Measurements from ENCODE around the gene RRAS2. TPM values are rescaled to one million over a fixed set of nuclear protein-coding genes. Genes with fewer than 3 reads are reported as not detected.
A peak's percentile ranks its signal among the peaks of the same experiment; 100 is the strongest.

RRAS2 gene
- total RNA-seq, 1 experiment from 2014 or later = 164 TPM

DNA sequence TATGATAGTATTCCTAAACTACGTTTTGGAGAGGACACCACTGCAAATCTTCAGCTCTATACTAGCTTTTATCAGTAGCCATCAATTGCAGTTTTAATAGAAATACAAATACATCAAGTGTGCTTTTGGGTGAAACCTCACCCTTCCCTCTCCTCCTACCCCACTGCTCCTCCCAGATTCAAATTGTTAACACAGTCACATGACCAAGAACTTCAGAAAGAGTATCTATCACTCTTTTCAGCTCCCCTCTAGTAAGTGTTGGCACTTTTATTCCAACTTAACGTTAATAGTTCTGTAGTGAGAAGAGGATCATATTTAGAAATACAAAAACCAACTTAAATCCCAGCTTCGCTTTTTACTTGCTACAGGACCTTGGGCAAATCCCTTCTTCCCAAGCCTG is 17.0 kb downstream of the RRAS2 start (continued):
- TF ChIP-seq, protein P1, sequence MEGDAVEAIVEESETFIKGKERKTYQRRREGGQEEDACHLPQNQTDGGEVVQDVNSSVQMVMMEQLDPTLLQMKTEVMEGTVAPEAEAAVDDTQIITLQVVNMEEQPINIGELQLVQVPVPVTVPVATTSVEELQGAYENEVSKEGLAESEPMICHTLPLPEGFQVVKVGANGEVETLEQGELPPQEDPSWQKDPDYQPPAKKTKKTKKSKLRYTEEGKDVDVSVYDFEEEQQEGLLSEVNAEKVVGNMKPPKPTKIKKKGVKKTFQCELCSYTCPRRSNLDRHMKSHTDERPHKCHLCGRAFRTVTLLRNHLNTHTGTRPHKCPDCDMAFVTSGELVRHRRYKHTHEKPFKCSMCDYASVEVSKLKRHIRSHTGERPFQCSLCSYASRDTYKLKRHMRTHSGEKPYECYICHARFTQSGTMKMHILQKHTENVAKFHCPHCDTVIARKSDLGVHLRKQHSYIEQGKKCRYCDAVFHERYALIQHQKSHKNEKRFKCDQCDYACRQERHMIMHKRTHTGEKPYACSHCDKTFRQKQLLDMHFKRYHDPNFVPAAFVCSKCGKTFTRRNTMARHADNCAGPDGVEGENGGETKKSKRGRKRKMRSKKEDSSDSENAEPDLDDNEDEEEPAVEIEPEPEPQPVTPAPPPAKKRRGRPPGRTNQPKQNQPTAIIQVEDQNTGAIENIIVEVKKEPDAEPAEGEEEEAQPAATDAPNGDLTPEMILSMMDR (IDR thresholded peaks at IDR 0.05) = no peak
- TF ChIP-seq NFE2L1 (CRISPR knock-in tag; IDR thresholded peaks at IDR 0.05) (no peak), RELA (CRISPR knock-in tag; IDR thresholded peaks at IDR 0.05; ENCODE audit: borderline replicate concordance) (no peak), FOXK1 (CRISPR knock-in tag; IDR thresholded peaks at IDR 0.05) (no peak), ZNF138 (CRISPR knock-in tag; conservative IDR thresholded peaks at IDR 0.05) (no peak), ZNF263 (CRISPR knock-in tag; IDR thresholded peaks at IDR 0.05; ENCODE audit: low read depth) (no peak)
- TF ChIP-seq, protein P2, sequence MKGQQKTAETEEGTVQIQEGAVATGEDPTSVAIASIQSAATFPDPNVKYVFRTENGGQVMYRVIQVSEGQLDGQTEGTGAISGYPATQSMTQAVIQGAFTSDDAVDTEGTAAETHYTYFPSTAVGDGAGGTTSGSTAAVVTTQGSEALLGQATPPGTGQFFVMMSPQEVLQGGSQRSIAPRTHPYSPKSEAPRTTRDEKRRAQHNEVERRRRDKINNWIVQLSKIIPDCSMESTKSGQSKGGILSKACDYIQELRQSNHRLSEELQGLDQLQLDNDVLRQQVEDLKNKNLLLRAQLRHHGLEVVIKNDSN (CRISPR knock-in tag; IDR thresholded peaks at IDR 0.05) = peak; percentile 80
- TF ChIP-seq, protein P3, sequence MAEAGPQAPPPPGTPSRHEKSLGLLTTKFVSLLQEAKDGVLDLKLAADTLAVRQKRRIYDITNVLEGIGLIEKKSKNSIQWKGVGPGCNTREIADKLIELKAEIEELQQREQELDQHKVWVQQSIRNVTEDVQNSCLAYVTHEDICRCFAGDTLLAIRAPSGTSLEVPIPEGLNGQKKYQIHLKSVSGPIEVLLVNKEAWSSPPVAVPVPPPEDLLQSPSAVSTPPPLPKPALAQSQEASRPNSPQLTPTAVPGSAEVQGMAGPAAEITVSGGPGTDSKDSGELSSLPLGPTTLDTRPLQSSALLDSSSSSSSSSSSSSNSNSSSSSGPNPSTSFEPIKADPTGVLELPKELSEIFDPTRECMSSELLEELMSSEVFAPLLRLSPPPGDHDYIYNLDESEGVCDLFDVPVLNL (CRISPR knock-in tag; IDR thresholded peaks at IDR 0.05; ENCODE audit: borderline replicate concordance, low read depth) = no peak
- TF ChIP-seq, protein P4, sequence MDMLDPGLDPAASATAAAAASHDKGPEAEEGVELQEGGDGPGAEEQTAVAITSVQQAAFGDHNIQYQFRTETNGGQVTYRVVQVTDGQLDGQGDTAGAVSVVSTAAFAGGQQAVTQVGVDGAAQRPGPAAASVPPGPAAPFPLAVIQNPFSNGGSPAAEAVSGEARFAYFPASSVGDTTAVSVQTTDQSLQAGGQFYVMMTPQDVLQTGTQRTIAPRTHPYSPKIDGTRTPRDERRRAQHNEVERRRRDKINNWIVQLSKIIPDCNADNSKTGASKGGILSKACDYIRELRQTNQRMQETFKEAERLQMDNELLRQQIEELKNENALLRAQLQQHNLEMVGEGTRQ (CRISPR knock-in tag; IDR thresholded peaks at IDR 0.05) = peak; percentile 86

DNA sequence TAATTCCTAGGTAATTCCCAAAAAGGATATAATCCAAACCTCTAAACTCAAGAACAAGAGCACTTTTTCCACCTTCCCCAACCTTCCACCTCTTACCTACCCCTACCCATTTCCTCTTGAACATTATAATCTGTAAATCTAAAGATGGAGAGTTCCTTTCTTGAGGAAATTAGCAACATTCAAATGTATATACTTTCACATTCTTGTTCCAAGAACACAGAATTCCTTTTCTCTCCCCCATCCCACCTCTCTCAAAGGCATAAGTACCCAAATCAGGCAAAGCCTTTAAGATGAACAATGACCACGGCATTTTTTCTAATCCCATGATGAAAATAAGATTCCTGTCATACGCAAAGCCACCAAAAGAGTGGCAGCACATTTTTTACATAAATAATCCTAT is 18.3 kb downstream of the RRAS2 start:
- Mint-ChIP-seq H3K4me1 (peaks cover 80% of the 10 kb centered on the region), H3K9me3 (peaks cover 15% of the 10 kb centered on the region), H3K27ac (peak overlapping the region; percentile 98), H3K36me3 (peaks cover 14% of the 10 kb centered on the region), H3K27me3 (ENCODE audit: low read depth) (no peaks in the 10 kb centered on the region), H3K4me3 (peak overlapping the region; percentile 77)
- TF ChIP-seq ZNF263 (CRISPR knock-in tag; IDR thresholded peaks at IDR 0.05; ENCODE audit: low read depth) (no peak), SOX15 (CRISPR knock-in tag; IDR thresholded peaks at IDR 0.05) (no peak), FOXK1 (CRISPR knock-in tag; IDR thresholded peaks at IDR 0.05) (no peak), JAZF1 (CRISPR knock-in tag; IDR thresholded peaks at IDR 0.05) (no peak), ZNF671 (CRISPR knock-in tag; IDR thresholded peaks at IDR 0.05) (no peak), GRHL2 (CRISPR knock-in tag; IDR thresholded peaks at IDR 0.05; ENCODE audit: insufficient replicate concordance, severe bottlenecking) (no peak), TEAD1 (CRISPR knock-in tag; IDR thresholded peaks at IDR 0.05) (peak; percentile 79; the same call in 1 of the 2 replicates)
- TF ChIP-seq, protein P1 (IDR thresholded peaks at IDR 0.05) = no peak
- TF ChIP-seq, protein P5, sequence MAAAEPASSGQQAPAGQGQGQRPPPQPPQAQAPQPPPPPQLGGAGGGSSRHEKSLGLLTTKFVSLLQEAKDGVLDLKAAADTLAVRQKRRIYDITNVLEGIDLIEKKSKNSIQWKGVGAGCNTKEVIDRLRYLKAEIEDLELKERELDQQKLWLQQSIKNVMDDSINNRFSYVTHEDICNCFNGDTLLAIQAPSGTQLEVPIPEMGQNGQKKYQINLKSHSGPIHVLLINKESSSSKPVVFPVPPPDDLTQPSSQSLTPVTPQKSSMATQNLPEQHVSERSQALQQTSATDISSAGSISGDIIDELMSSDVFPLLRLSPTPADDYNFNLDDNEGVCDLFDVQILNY (CRISPR knock-in tag; IDR thresholded peaks at IDR 0.05) = no peak
- CTCF ChIA-PET = interaction anchor here (0.9 to 1.7 kb wide), 2 partner anchors 14 to 78 kb away, joined by 4 to 10 read pairs; no protein-coding TSS in a partner anchor
- POLR2A ChIA-PET = no interaction called here
- ATAC-seq = peak; percentile 82
- DNase-seq (ENCODE audit: low spot score) = no peak

DNA sequence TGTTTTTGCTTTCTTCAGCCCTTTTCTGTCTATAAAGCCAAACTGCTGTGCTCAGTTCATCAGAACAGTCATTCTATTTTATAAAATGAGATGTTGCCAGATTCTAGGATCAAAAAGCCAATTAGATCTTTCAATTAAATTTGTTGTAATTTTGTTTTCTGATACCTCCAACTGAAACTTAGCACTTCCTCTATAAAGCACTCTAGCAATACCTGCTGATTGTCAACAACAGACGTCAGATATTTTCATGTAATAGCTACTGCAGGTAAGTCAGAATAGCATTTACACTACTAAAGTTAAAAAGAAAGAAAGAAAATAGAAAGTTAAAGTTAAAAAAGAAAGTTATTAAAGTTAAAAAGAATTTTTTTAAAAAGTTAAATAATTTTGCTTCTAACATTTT is 19.6 kb downstream of the RRAS2 start:
- CTCF ChIA-PET = interaction anchor here (1.2 to 1.7 kb wide), 2 partner anchors 74 to 79 kb away, joined by 3 to 10 read pairs; no protein-coding TSS in a partner anchor
- Mint-ChIP-seq H3K9me3 (peaks cover 15% of the 10 kb centered on the region), H3K27ac (peak overlapping the region; percentile 97), H3K4me3 (peak overlapping the region; percentile 45), H3K36me3 (peaks cover 14% of the 10 kb centered on the region), H3K27me3 (ENCODE audit: low read depth) (no peaks in the 10 kb centered on the region), H3K4me1 (peaks cover 80% of the 10 kb centered on the region)
- DNase-seq (ENCODE audit: low spot score) (no peak), ATAC-seq (no peak)
- POLR2A ChIA-PET = interaction anchor here (0.7 to 1.5 kb wide), 2 partner anchors 19 to 20 kb away, joined by 4 to 5 read pairs; no protein-coding TSS in a partner anchor
- no peak for TF ChIP-seq RORB (CRISPR knock-in tag; IDR thresholded peaks at IDR 0.05)
- TF ChIP-seq, protein P3 (CRISPR knock-in tag; IDR thresholded peaks at IDR 0.05; ENCODE audit: borderline replicate concordance, low read depth) = no peak
- TF ChIP-seq ZNF121 (CRISPR knock-in tag; IDR thresholded peaks at IDR 0.05) = no peak
- TF ChIP-seq, protein P6, sequence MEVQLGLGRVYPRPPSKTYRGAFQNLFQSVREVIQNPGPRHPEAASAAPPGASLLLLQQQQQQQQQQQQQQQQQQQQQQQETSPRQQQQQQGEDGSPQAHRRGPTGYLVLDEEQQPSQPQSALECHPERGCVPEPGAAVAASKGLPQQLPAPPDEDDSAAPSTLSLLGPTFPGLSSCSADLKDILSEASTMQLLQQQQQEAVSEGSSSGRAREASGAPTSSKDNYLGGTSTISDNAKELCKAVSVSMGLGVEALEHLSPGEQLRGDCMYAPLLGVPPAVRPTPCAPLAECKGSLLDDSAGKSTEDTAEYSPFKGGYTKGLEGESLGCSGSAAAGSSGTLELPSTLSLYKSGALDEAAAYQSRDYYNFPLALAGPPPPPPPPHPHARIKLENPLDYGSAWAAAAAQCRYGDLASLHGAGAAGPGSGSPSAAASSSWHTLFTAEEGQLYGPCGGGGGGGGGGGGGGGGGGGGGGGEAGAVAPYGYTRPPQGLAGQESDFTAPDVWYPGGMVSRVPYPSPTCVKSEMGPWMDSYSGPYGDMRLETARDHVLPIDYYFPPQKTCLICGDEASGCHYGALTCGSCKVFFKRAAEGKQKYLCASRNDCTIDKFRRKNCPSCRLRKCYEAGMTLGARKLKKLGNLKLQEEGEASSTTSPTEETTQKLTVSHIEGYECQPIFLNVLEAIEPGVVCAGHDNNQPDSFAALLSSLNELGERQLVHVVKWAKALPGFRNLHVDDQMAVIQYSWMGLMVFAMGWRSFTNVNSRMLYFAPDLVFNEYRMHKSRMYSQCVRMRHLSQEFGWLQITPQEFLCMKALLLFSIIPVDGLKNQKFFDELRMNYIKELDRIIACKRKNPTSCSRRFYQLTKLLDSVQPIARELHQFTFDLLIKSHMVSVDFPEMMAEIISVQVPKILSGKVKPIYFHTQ (CRISPR knock-in tag; IDR thresholded peaks at IDR 0.05) = no peak
- no peak for TF ChIP-seq ZBTB21 (CRISPR knock-in tag; IDR thresholded peaks at IDR 0.05; ENCODE audit: borderline replicate concordance)
- TF ChIP-seq TEAD1 (CRISPR knock-in tag; IDR thresholded peaks at IDR 0.05) = no peak
- no peak for TF ChIP-seq NR1H2 (CRISPR knock-in tag; IDR thresholded peaks at IDR 0.05)
- TF ChIP-seq MXD4 (CRISPR knock-in tag; IDR thresholded peaks at IDR 0.05; ENCODE audit: borderline replicate concordance) = no peak

All from WTC11 (cell line).